Fibroblast of upper back skin (primary cell): ENCODE measurements around the gene SHISA4.
"Not testable (repeated sequence)": the region's sequence is repeated elsewhere in the genome, so short reads cannot be mapped to it uniquely, and the experiment has no call there.

Source experiments
- DNase-seq: peaks from one replicate; pipeline ENCODE4 v3.0.0-alpha.2; 2013

The SHISA4 gene

DNA sequence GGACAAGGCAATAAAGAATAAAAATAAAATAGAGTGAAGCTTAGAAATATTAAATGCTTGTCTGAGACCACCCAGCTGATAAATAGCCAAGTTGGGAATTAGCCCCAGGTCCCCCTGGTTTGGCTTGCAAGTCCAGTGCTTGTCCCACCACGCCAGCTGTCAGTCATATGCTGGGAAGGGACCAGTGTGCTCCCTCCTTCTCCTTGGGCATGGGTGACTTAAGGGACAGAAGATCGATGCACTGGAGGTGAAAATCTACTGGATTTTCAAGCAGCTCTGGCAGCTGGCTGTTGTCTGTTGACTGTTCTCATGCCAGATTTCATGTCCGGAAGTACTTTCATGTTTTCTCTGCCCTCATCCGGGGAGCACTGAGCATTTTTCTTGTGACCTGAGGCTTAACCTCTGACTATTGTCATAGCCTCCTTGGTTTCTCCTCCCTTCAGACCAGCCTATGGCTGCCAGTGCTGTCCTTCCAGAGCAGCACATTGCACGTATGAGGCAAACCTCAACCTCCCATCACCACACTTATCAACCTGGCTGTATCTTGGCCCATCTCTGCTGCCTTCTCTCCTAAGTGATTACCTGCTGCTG, 45.2 kb downstream of the SHISA4 start:
- DNase-seq: peak; percentile 34

DNA sequence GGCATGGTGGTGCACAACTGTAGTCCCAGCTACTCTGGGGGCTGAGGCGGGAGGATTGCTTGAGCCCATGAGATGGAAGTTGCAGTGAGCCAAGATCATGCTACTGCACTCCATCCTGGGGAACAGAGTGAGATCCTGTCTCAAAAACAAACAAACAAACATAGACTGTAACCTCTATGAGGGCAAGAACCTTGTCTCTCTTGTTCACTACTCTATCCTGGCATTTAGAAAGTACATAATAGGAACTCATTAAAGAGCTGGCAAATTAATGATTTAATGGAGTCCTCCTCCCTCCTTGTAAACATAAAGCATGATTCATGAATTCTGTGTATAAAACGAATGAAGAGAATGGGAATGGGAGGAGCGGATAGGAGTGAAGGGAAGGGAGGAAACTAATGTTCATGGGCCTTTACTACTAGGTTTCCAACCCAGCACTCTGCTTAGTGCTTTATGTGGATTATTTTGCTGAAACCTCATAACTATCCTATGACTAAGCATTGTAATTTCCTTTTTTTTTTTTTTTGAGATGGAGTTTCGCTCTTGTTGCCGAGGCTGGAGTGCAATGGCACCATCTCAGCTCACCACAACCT, 49.0 kb downstream of the SHISA4 start:
- peak; percentile 80 for DNase-seq

- DNase-seq: no peak
These were observed 49.8 kb downstream of the SHISA4 start for GRCh38 chr1:201938440-201939035.

DNA sequence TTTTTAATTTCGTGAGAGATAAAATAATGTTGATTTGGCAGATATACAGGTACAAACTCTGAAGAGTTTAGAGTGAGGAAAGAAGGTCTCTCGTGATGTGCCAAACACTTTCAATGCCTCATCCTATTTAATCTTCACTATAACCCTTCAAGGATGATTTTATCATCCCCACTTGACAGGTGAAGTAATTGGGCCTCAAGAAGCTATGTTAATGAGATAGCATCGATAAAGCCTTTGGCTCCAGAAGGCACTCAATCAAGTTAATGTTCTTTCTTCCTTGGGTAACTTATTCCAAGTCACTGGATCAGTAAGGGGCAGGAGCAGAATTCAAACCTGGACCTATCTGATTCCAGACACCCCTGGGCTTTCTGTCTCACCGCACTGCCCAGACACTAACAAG, 50.5 kb downstream of the SHISA4 start:
- no peak for DNase-seq

DNA sequence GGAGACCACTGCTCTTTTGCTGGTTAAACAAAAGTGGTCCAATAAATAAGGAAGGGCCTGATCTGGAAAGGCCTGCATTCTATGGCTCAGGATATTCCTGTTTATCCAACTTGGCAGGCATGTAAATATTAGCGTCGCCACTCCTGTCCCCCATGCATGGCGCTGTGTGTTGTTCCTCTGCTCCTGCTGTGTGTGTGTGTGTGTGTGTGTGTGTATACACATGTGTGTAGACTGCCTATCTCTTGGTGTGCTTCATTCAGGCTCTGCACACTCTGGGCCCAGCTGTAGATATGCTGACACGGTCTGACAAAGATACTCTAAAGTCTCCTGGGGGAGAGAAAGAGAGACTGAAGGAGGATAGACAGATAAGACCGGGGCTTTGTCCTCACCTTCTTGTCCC, 50.9 kb downstream of the SHISA4 start:
- no peak for DNase-seq

- DNase-seq: not testable (repeated sequence)
These were observed 51.6 kb downstream of the SHISA4 start for GRCh38 chr1:201940316-201940715.

- DNase-seq: no peak
These were observed 52.9 kb downstream of the SHISA4 start for GRCh38 chr1:201941420-201942128.

DNA sequence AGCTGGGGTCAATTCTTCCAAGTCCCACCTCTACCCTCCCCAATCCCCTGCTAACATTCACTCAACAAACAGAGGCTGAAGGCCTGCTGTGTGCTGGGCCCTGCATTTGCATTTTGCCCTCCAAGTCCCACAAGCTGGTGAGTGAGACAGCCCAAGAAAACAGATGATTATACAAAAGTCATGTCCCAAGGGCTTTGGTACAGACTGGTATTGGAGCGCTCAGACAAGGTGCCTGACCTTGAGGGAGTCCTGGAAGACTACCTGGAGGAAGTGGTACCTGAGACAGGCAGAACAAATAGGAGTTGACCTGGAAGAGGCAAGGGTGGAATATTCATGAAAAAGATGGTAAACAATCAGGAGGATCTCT, 53.4 kb downstream of the SHISA4 start:
- DNase-seq: no peak
